Activated naive CD8-positive, alpha-beta T cell treated with anti-CD3 and anti-CD28 coated beads, Interleukin-2, amount 50 U/mL, for 16 hours (primary cell): Measurements from ENCODE around the gene WASF3.
"Not testable (repeated sequence)": the region's sequence is repeated elsewhere in the genome, so short reads cannot be mapped to it uniquely, and the experiment has no call there.

ENCODE experiments used
- DNase-seq: peaks from one replicate; pipeline ENCODE4 v3.0.0-alpha.2; 2020; ENCODE audit warnings: low read depth, low spot score

The WASF3 gene

GRCh38 chr13:26716984-26717383, 159.5 kb downstream of the WASF3 start:
- no peak for DNase-seq

GRCh38 chr13:26718146-26718545, 160.7 kb downstream of the WASF3 start:
- DNase-seq: no peak

GRCh38 chr13:26718872-26719271, 161.4 kb downstream of the WASF3 start:
- DNase-seq: no peak

GRCh38 chr13:26719356-26719945, 162.0 kb downstream of the WASF3 start:
- no peak for DNase-seq

GRCh38 chr13:26721251-26722121, 164.0 kb downstream of the WASF3 start:
- no peak for DNase-seq

- no peak for DNase-seq
Observed at GRCh38 chr13:26722321-26722720, 164.8 kb downstream of the WASF3 start.

GRCh38 chr13:26723620-26724019, 166.1 kb downstream of the WASF3 start:
- DNase-seq: not testable (repeated sequence)

- no peak for DNase-seq
Observed at GRCh38 chr13:26726684-26727083, 169.2 kb downstream of the WASF3 start.

- no peak for DNase-seq
Observed at GRCh38 chr13:26727122-26727521, 169.6 kb downstream of the WASF3 start.

GRCh38 chr13:26727633-26728032, 170.2 kb downstream of the WASF3 start:
- no peak for DNase-seq

- DNase-seq: no peak
Observed at GRCh38 chr13:26735677-26736076, 178.2 kb downstream of the WASF3 start.
